RCC 7860 (cell line): Measurements from ENCODE around the gene AKAP4.

Experiments used
- DNase-seq: peaks from one replicate; pipeline ENCODE4 v3.0.0-alpha.2; 2015; ENCODE audit warnings: low spot score
- FAIRE-seq: peaks from 2 replicates; lab custom pipeline; 2012; peaks lifted over from hg19 to GRCh38; lab: Jason Lieb, UNC

AKAP4 gene, protein sequence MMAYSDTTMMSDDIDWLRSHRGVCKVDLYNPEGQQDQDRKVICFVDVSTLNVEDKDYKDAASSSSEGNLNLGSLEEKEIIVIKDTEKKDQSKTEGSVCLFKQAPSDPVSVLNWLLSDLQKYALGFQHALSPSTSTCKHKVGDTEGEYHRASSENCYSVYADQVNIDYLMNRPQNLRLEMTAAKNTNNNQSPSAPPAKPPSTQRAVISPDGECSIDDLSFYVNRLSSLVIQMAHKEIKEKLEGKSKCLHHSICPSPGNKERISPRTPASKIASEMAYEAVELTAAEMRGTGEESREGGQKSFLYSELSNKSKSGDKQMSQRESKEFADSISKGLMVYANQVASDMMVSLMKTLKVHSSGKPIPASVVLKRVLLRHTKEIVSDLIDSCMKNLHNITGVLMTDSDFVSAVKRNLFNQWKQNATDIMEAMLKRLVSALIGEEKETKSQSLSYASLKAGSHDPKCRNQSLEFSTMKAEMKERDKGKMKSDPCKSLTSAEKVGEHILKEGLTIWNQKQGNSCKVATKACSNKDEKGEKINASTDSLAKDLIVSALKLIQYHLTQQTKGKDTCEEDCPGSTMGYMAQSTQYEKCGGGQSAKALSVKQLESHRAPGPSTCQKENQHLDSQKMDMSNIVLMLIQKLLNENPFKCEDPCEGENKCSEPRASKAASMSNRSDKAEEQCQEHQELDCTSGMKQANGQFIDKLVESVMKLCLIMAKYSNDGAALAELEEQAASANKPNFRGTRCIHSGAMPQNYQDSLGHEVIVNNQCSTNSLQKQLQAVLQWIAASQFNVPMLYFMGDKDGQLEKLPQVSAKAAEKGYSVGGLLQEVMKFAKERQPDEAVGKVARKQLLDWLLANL

DNA sequence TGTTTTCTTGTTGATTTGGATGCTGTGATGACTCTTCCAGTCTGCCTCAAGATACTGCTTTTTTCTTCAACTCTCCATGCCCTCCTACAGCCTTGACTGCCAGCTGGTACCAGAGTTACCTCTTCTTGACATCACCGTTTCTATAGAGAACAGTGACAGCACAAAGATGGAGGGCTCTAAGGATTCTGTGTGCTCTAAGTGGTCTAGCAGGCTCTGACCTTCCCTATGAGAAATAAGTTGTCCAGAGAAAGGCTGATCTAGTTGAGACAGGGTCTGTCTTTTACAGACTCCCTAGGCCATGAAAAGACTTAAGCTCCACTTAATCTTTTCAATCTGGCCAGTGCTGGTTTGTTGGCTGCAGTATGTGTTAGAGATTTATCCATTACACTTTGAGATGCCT lies at the start of gene AKAP4:
TSS of gene AKAP4 (minus strand) at position 101 of the 400 bp plus-strand sequence. CDS start 118 bp downstream, outside the sequence.
- FAIRE-seq (no peak), DNase-seq (no peak)

DNA sequence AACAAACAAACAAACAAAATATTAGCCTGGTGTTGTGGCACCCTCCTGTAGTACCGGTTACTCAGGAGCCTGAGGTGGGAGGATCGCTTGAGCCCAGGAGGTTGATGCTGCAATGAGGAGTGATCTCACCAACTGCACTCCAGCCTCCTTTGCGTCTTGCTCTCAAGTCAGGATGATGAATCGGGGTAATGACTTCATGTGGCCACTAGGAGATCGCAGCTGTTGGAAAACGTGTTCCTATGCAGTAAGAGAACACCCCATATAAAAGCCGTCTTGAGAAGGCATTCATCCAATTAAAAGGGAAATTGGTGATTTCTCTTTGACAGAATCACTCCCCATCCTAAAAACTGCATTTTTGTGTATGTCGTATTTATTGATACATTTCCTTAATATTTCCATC lies 10.7 kb upstream of the AKAP4 start:
- DNase-seq (no peak), FAIRE-seq (no peak)

DNA sequence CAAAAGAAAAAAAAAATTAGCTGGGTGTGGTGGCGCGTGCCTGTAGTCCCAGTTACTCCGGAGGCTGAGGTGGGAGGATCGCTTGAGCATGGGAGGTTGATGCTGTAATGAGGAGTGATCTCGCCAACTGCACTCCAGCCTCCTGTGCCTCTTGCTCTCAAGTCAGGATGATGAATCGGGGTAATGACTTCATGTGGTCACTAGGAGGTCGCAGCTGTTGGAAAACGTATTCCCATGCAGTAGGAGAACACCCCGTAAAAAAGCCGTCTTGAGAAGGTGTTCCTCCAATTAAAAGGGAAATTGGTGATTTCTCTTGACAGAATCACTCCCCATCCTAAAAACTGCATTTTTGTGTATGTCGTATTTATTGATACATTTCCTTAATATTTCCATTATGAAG lies 5.9 kb upstream of the AKAP4 start:
- FAIRE-seq: no peak
- no peak for DNase-seq

DNA sequence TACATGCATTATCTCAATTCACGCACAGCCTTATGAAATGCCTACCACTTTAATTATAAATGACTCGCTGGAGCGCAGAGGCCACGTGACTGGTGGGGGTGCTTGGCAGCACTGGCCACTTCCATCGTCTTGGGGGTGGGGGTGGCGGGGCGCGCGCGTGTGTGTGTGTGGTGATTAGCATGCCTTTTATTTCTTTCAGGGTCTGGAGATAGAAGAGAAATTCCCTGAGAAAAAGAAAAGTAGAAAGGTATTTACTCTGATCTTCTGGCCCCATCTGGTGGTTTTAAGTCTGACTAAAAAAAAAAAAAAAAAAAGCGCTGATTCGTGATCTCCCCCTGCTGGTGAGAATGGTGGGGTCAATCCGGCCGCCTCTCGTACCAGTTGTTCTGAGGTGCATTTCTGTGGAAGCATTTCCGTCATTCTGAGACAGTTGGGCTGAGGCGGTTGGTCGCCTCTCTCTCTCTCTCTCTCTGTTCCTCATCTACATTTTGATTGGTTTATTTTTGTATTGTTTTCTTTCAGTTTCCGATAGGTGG lies 3.6 kb upstream of the AKAP4 start, which contains the start of gene CCNB3:
TSS of gene CCNB3 (plus strand) at position 402 of the 536 bp plus-strand sequence. CDS start 80,399 bp downstream, outside the sequence.
- DNase-seq (peak; percentile 31), FAIRE-seq (peak; percentile 32)

DNA sequence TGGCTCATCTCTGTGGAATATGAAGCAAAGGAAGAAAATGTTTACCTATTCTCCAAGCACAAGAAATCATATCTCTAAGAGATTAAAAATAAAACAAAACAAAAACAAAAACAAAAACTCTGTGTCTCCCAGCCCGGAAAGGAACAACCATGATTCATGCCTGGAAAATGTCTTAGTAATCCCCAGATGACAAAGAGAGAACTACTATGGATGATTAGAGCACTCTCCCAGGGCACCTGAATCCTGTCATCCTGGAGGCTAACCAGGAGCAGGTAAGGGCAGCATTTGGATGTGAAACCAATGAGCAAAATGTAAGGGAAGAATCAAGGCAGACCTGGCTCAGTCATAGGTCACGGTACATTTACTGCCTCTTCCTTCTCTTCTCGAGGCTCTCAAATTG lies 1.7 kb upstream of the AKAP4 start:
- DNase-seq (no peak), FAIRE-seq (no peak)

DNA sequence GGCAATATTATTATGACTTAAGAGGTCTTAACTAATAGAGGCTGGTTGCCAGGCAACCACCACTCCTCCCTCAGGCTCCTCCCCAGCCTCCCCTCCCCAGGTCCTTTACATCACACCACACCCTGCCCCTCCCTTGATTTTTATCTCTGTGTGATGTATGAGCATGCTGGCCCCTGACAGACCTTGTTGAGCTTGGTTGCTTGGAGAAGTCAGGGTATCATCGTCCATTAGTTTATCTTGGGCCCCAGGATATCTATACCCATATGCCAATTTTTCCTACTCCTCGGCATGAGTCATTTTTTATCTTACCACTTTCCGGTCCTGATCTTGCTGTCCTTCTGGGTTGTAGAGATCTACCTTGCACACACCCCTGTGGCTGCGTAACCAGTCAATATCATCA lies 2.5 kb downstream of the AKAP4 start:
- FAIRE-seq: no peak
- DNase-seq: no peak

DNA sequence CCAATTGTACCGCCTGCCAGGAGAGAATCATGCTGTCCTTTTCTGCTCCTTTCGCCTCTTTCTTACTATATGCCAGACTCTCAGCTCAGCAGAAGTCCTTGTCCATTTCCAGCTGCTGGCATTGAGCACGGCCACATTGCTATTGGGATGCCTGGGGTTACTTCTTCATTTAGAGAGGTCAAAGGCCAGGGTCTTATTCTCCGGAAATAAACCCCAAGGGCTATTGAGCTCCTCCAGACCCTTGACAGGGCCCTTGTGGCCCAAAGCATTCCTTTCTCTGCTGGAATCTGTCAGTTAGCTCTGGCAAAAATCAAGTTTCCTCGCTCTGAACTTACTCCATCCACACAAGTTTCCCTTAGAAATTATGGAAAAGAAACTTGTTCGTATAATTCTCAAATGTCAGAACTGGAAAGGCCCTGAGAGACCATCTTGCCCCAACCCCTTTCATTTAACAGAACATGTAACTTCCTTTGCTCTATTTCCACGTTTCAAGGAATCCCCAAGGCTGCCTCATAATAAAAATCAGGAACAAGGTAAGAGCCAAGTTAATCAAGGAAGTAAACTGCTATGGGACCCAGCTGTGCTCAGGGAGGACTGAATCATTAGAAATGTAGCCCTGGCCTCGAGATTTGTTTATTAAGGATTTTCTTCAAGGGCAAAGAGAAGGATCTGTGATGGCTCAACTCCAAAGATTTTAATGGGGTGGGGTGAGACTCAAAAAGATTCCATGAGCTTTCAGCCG lies 11.8 kb downstream of the AKAP4 start:
- DNase-seq: no peak
- FAIRE-seq: no peak

DNA sequence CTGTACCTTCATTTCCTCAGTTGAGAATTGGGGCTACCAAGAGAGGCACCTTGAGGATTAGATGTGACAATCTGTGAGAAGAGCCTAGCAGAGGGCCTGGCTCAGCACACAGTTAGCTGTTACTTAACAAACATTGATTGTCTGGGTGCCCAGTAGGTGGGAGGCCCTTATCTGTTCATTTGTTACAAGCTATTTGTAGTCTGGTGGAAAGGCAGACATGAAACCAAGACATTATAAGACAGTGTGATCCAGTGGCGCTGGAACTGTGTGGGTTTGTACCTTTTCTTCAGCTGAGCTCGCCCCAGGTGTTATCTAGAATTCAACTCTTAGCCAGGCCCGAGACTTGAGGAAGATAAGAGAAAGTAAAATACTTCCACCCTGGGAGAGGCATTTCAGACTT lies 16.9 kb downstream of the AKAP4 start:
- no peak for FAIRE-seq
- no peak for DNase-seq

DNA sequence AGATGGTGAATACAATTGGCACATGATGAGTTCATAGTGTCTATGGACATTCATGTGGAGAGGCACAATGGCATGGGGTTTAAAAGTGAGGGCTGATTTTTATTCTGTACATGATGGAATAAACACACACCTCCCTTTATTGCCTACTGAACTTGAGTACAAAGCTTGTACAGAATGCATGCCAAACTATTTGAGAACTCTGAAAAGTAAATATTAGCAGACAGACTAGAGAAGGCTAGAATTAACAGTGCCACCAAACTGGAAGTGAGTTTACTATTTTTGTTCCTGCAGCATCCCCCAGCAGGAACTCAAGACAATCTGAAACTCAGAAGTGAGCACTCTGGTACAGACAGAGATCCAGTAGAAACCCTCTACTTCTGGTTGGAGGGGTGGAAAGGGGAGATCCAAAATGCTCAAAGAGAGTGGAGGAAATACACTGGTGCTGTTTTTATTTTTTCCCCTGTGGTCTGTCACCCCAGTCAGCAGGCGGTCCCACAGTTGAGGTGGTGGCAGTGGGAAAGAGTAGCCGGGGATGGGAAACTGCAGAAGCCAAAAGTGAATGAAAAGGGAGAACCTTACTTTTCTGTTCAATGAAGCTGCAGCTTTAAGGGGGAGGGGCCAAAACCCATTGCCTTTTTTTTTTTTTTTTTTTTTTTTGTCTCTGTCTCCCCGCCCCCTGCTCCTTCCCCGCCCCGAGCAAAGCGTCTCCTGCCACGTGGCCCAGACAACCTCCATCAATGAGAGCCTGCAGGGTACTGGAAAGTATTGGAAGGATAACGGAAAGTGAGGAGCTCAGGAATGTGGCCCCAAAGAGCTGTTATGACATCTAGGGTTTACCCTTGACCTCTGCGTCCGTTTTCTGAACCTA lies 20.5 kb downstream of the AKAP4 start:
- FAIRE-seq: no peak
- DNase-seq: no peak

DNA sequence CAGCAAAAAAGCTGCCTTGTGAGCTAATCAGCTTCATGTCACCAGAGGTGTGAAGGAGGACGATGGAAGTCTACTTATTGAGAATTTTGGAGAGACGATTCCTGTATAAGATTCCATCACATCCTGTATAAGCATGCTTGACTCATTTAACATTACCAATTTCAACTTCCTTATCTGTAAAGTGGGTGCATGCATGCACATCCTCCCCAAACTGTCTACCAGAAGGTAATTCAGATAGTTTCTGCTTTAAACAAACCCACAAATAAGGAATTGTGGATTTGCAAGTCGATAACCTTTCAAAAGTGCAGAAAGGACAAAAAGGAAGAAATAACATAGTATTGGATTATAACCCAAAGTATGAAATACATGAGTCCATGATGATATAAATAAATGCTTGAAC lies 31.1 kb downstream of the AKAP4 start:
- no peak for FAIRE-seq

DNA sequence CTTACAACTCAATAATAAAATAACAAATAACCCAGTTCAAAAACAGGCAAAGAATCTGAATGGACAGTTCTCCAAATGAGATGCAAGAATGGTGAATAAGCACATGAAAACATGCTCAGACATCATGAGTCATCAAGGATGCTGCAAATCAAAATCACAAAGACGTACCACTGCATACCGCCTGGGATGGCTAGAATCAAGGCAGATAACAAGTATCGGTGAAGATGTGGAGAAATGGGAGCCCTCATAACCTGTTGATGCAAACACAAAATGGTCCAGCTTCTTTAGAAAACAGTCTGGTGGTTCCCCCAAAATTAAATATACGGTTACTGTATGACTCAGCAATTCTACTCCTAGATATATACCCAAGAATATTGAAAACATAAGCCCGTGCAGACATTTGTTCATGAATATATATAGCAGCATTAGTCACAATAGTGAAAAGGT lies 32.5 kb downstream of the AKAP4 start:
- DNase-seq: no peak
- FAIRE-seq: no peak

More for the DNA sequence above, 31.1 kb downstream of the AKAP4 start:
- DNase-seq: no peak

DNA sequence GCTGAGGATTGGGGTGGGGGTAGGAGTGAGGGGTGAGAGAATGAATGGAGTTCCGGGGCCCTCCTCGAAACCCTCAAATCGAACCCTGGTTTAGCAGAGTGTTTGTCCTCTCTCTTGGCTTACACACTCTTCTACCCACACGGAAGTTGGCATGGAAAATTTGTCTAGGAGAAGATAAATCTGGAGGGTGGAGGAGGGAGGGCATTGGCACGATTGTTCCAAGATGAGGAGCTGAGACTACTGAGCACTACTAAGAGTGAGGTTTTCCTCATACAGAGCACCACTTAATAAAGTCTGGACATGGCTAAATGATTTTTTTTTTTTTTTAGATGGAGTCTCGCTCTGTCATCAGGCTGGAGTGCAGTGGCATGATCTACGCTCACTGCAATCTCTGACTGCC lies 33.4 kb downstream of the AKAP4 start:
- DNase-seq (no peak), FAIRE-seq (no peak)

DNA sequence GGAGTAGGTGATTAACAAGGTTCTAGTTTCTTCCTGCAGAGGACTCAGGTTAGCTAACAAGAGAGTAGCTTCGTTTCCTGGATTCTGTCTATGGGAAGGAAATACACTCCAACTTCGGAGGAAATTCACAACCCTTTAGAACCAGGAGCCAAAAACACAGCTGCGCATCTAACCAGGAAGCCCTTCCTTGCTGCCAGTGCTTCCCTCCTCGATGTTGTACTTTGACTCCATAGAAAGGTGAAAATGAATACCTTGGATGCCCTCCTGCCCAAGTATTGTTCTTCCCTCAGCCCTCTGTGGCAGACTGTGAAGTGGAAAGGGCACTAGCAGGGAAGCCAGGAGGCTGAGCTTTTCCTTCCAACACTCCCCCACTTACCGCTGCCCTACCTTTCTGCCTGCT lies 35.1 kb downstream of the AKAP4 start:
- FAIRE-seq: no peak
- no peak for DNase-seq

DNA sequence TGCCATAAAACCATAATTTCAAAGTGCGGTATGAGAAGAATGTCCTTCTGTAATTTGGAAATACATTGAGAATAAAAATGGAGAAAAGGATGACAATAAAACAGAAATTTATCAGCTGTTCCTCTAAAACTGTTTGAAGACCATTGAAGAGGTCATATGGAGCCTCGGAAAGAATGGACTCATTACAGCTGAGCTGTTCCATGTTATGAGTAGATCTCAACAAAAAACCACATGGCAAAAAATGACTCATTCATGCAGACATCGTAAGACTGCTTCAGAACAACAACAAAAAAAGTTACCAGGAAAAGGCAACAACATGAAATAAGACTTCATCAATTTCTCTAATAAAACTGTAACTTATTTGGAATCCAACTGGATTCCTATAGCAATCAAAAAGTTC lies 39.7 kb downstream of the AKAP4 start:
- FAIRE-seq (no peak), DNase-seq (no peak)

DNA sequence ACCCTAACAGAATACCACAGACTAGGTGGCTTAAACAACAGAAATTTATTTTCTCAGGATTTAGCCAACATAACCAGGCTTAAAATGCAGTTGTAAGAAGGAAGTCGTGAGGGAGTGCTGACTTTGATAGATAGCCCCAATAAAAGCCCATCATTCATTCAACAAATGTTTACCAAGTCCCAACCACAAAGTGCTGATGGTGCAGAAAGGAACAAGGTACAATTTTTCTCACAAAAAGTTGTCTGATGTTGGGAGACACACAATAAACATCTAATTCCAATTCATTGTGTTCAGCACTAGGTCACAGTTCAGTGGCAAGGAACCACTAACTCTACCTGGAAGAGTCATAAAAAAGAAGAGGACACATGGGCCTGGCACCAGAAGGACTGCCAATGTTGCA lies 42.2 kb downstream of the AKAP4 start:
- DNase-seq (no peak), FAIRE-seq (no peak)

DNA sequence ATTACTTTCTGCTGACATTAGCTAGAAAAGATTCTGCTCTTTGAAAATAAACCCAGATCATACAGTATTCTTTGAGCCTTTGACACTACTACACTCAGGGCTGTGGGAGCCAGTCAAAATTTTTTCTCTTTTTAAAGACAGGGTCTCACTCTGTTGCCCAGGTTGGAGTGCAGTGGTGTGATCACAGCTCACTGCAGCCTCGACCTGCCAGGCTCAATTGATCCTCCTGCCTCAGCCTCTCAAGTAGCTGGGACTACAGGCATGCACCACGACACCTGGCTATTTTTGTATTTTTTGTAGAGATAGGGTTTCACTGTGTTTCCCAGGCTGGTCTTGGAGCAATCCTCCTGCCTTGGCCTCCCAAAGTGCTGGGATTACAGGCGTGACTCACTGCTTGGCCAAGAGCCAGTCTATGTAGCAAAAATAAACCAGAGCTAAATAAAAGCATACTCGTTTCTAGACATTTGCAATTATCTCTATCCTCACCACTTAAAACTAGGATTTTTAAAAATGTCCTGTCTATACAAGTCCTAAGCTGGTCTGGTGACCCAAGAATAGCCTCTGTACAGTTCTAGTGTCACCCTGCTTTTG lies 43.2 kb downstream of the AKAP4 start:
- FAIRE-seq: no peak
- DNase-seq: no peak

DNA sequence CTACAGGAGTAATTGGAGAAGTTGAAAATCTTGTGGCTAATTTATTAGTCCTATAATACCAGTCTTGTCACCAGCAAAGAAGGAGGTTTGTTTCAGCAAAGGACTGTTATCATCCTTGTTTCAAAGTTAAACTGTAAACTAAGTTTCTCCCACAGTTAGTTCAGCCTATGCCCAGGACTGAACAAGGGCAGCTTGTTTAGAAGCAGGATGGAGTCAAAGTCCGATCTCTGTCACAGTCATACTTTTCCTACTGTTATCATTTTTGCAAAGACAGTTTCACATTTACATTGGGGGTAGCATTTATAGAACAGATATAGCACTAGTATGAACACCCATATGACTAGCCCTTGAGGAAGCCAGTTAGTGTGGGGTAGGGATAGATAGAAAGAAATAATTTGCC lies 46.4 kb downstream of the AKAP4 start:
- FAIRE-seq (no peak), DNase-seq (no peak)

DNA sequence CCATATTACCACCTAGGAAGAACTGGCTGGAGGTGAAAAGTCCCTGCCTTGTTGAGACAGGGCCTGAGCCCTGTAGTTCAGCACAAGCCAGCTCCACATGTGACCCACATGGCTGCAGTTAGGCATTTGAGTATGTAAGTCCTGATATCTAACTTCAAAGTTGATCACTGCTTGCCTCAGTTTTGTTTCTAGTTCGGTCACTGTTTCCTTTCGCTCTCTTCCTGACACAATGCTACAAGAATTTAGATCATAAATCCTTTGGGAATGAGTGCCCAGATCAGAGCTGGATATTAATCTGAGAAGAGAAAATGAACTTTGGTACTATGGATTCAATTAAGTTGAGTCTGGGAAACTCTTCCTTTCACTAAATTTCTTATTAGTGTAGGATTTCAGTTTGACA lies 48.4 kb downstream of the AKAP4 start:
- DNase-seq: no peak
- FAIRE-seq: no peak

DNA sequence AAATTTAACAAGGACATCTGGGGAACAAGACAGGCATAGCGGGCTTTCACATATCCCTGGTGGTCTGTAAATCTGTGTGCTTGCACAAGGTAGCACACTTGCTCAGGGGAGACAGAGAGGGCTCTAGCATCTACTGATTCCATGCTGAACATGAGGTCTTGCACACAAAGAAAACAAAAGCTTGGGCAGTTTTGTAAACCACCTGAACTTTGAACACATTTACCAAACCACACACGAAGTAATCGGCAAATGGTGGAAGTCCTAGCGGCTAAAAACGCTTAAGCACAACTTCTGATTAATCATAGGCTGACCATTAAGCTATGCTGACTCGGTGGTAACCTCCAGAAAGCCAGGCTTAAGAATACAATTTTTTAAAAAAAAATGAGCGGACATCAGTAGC lies 52.8 kb downstream of the AKAP4 start:
- no peak for FAIRE-seq
- no peak for DNase-seq
